OCI-LY1 (cell line): ENCODE data around the gene SLCO2B1.

Source experiments
- EZH2 ChIP-seq: fragments of 200-600 bp; sonication (generic), shearing (Covaris generic); IDR thresholded peaks from 2 replicates; pipeline ENCODE4 v1.8.0; 2017; ENCODE audit warnings: borderline replicate concordance, mixed run types, mild to moderate bottlenecking, antibody characterized with exemption, low read length, moderate library complexity, mixed read lengths
- TF ChIP-seq, protein P1 (sequence below): fragments of 200-600 bp; sonication (generic), shearing (Covaris generic); IDR thresholded peaks from 2 replicates; pipeline ENCODE4 v1.5.1; 2017; ENCODE audit warnings: mild to moderate bottlenecking, antibody characterized with exemption, low read length, moderate library complexity, mixed read lengths

DNA sequence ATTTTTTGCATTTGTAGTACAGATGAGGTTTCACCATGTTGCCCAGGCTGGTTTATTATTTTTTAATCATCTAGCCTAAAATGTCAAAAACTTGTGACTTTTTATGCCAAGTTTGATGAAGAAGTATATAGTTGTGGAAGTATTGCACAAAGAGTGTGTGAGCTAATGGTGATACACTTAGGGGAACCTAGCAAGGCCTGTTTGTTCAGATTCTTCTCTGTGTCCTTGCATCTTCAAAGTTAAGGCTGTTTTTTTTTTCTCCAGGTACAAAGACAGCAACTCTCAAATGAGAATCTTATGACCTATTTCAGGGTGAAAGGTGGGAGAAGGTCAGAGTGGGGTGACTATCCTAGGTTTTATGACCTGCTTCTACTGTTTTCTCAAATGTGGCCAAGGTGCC lies 7.3 kb downstream of the SLCO2B1 start:
- TF ChIP-seq, protein P1, sequence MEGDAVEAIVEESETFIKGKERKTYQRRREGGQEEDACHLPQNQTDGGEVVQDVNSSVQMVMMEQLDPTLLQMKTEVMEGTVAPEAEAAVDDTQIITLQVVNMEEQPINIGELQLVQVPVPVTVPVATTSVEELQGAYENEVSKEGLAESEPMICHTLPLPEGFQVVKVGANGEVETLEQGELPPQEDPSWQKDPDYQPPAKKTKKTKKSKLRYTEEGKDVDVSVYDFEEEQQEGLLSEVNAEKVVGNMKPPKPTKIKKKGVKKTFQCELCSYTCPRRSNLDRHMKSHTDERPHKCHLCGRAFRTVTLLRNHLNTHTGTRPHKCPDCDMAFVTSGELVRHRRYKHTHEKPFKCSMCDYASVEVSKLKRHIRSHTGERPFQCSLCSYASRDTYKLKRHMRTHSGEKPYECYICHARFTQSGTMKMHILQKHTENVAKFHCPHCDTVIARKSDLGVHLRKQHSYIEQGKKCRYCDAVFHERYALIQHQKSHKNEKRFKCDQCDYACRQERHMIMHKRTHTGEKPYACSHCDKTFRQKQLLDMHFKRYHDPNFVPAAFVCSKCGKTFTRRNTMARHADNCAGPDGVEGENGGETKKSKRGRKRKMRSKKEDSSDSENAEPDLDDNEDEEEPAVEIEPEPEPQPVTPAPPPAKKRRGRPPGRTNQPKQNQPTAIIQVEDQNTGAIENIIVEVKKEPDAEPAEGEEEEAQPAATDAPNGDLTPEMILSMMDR, result no peak
- TF ChIP-seq EZH2, result no peak
